Measurements from ENCODE around the gene SNX25.

GRCh38 chr4:185412412-185412811 is 203.0 kb downstream of the SNX25 start:
- TF ChIP-seq, protein P1, sequence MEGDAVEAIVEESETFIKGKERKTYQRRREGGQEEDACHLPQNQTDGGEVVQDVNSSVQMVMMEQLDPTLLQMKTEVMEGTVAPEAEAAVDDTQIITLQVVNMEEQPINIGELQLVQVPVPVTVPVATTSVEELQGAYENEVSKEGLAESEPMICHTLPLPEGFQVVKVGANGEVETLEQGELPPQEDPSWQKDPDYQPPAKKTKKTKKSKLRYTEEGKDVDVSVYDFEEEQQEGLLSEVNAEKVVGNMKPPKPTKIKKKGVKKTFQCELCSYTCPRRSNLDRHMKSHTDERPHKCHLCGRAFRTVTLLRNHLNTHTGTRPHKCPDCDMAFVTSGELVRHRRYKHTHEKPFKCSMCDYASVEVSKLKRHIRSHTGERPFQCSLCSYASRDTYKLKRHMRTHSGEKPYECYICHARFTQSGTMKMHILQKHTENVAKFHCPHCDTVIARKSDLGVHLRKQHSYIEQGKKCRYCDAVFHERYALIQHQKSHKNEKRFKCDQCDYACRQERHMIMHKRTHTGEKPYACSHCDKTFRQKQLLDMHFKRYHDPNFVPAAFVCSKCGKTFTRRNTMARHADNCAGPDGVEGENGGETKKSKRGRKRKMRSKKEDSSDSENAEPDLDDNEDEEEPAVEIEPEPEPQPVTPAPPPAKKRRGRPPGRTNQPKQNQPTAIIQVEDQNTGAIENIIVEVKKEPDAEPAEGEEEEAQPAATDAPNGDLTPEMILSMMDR (IDR thresholded peaks at IDR 0.05) = no peak
- TF ChIP-seq EP300 (IDR thresholded peaks at IDR 0.05) = no peak
- TF ChIP-seq POLR2A (IDR thresholded peaks at IDR 0.05) = no peak
